GM21360 (cell line): ENCODE results near the gene HOXB8.

Experiments
- ATAC-seq: cut with Tn5 transposase; IDR thresholded peaks from one replicate; pipeline ENCODE4 v1.9.1; 2021; ENCODE audit warnings: mild to moderate bottlenecking, moderate library complexity; ENCODE audit not compliant: unreplicated experiment

The HOXB8 gene

DNA sequence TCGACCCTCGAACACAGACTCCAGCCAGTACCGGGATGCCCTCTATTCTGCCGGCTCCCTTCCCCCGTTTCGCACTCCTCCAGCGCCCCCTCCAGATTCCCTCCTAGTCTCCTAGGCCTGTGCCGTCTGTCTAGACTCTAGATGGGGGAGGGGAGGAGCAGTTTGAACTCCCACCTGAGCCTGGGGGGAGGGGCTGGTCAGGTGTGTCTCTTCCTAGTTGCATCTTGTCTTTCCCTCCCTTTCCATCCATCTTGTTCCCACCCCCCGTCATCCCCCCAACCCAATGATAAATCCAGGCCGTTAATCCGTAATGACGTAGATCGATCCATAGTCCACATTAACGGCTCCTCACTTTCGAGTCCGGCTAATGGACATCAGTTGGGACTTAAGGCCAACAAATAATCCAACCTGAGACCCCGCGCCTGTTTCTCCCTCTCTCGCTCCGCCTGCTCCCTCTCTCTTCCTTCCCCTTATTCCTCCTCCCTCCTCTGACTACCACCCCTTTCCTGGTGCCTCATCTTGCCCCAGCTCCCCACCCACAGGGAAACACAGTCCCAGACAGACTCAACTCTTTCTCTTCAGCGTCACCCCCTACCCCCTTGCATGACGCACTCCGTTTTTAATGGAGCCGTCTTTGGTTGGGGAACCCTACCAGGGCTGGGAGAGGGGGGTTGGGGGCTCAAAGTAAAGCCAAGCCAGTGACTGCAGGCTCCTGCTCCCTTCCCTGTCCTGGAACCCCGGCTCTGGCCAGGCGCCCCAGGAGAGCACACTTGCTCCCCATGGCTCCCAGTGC, 18.2 kb downstream of the HOXB8 start:
- ATAC-seq: no peak

DNA sequence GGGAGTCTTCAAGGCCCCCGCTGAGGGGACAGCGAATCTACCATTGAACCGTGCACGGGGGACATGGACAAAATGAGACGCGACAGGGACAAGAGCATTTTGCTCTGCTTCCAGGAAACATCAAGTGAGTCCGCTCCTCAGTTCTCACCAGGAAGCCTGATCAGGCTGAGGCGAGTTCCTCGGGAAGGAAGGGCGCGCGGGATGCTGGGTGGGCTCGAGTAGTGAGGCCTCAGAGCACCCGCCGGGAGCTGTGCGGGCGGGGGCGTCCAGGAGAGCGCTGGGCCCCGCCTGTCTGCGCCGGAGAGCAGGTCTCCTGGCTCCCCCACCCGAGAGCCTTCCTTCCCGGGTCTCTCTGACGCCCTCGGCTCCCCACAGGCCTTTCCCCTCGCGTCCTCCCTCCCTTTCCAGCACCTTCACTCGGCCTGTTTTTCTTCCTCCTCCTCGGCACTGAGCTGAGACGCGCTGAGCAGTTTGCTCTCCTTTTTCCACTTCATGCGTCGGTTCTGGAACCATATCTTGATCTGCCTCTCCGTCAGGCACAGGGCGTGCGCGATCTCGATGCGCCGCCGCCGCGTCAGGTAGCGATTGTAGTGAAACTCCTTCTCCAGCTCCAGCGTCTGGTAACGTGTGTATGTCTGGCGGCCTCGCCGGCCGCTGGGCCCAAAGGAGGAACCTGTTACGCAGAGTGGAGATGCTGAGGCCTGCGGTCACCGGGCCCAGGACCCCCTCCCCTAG, 18.9 kb downstream of the HOXB8 start:
- ATAC-seq: no peak

DNA sequence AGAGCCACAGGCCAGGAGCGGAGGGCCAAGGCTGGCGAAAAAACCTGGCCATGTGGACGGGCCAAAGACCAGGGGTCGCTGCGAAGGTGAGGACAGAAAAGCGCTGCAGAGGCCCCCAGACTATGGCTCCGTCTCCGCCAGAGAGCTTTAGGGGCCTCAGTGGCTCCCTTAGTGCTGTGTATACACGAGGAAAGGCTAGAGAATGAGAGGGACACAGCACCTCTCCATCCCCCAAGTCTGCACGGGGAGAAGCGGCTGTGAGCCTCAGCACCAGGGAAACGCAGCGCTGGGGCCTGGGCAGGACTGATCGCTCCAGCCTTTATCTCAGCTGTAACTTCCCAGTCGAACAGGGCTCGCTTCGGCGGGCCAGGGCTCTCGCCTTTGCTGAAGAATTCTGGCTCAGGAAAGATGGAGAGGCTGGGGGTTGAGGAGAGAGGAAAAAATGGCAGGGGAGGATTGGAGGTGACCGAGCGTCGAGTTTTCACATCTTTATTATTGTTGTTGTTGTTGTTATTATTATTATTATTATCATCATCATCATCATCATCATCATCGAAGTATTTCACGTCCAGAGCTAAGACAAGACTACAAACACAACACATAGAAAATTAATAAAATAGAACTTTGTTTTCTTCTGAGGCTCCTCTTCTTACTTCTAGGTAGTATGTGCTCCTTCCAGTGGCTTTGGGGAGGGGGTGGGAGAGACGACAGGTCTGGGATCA, 19.7 kb downstream of the HOXB8 start:
- ATAC-seq: no peak

GRCh38 chr17:48594538-48595277, 20.4 kb downstream of the HOXB8 start:
- ATAC-seq: no peak

DNA sequence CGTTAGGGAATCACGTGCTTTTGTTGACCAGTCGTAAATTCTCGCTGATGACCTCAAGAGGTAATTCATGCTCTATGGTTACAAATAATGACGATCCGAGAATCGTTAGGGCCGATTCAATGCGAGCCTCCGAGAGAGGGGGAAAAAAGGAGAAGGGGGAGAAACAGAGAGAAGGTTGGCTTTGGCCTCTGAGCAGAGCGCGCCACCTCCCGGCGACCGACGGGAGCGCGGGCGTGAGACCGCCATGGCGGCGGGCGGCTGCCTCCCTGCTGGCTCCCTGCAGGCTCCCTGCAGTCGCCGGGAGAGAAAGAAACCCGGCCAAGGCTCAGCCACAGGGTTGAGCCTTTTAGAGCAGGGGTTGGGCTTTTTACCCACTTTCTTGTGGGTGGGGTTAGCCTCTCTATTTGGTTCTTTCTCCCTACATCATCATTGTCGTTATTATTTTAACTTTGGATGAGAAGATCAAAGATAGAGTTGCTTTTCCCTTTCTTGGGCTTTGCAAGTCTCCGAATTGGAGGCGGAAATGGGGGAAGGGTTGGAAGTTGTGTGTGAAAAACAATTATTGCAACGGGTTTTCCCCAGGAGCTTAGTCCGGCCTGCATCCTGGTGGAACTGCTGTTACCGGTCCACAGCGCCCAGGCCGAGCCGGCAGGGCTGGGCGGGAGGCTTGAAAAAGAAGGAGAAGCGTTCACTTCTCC, 21.1 kb downstream of the HOXB8 start:
- no peak for ATAC-seq

DNA sequence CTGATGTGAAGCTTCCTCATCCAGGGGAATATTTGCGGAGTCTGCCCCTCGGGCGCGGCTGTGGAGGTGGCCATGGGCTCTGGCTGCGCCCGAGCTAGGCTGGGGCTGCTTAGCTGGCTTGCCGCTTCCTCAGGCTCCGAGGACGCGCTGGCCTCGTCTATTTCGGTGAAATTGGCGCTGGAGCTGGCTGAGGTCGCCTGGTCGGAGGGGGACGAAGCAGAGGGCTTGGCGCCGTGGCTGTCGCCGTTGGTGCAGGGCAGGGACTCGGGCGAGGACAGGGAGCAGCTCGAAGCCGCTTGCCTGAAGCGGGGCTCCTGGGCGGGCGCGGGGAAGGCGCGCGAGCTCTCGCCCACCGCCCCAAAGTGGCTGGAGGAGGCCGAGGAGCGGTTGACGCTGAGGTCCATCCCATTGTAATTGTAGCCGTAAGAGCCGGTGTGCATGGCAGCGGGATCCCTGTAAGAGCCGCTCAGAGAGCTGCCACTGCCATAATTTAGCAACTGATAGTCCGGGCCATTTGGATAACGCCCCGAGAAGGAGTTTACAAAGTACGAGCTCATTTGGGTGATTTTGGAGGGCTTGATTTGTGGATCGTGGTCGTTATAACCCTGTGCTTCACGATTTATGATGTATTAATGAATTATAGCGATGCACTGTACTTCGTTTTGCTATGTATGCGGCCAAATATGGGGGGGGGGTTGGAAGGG, 21.8 kb downstream of the HOXB8 start, which contains the start of gene HOXB5:
TSS of gene HOXB5 (minus strand) at position 654 of the 704 bp plus-strand sequence. CDS start at position 557, 97 bp downstream.
- no peak for ATAC-seq

GRCh38 chr17:48592577-48592976, 22.5 kb downstream of the HOXB8 start:
- no peak for ATAC-seq

- ATAC-seq: no peak
Measured at GRCh38 chr17:48592057-48592514, 23.0 kb downstream of the HOXB8 start.

- ATAC-seq: no peak
Measured at GRCh38 chr17:48591255-48592056, 23.6 kb downstream of the HOXB8 start.

DNA sequence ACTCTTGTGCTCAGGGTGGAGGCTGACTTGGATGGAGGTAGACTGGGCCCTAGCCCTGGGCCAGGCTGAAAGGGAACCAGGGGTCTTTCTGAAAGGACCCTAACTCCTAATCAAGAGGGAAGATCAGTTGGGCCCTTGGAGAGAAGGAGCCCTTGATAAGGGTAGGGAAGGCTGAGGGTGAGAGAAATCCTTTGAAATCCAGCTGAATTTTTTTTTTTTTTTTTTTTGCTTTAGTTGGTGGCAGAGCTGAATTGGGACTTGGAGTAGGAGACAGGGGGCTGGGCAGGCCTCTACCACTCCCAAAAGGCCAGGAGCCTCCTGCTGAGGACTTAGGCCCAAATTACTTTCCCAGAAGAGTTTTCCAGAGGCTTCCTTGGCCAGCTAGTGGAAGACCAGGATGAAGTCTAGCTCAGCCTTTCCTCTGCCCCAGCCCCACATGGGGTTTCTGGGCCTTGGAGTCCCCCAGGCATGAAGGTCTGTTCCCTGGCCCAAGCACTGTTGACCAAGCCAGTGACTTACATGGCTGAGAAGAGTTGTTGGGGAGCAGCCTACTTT, 24.4 kb downstream of the HOXB8 start:
- no peak for ATAC-seq

DNA sequence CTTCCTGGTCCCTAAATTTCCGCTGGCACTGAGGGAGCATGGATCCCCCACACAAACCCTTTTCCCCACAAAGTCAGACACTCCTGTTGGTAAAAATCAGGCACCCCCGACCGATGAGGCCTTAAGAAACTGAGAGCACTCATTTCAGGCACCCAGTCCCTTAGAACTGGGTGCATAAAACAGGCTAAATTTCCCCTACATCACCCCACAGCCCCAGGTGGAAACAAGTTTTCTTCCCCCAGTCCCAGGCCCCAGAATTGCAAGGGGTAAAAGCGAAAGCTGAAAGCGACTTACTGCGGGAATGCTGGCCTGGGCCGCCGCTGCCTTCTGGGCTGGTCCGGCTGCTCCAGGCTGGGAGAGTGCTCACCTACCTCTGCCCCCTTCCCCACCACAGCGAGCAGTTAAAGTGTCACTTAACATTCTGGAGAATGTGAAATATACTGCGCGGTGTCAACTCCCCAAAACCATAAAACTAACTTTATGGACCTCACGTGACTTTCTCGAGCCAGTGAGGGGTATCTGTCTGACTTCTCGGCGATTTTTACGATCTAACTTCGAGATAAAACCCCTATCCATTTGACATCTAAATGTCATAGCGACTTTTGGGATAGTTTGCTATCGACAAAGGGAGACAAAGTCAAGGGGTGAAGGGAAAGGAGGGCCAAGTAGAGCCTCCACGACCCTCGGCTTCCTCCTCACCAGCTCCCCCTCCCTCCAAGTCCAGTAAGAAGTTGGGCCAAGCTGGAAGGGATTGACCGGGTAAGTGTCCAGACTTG, 25.1 kb downstream of the HOXB8 start, which contains the start of gene HOXB3:
TSS of gene HOXB3 (minus strand) at position 411 of the 776 bp plus-strand sequence. CDS start 37,767 bp downstream, outside the sequence.
- no peak for ATAC-seq

DNA sequence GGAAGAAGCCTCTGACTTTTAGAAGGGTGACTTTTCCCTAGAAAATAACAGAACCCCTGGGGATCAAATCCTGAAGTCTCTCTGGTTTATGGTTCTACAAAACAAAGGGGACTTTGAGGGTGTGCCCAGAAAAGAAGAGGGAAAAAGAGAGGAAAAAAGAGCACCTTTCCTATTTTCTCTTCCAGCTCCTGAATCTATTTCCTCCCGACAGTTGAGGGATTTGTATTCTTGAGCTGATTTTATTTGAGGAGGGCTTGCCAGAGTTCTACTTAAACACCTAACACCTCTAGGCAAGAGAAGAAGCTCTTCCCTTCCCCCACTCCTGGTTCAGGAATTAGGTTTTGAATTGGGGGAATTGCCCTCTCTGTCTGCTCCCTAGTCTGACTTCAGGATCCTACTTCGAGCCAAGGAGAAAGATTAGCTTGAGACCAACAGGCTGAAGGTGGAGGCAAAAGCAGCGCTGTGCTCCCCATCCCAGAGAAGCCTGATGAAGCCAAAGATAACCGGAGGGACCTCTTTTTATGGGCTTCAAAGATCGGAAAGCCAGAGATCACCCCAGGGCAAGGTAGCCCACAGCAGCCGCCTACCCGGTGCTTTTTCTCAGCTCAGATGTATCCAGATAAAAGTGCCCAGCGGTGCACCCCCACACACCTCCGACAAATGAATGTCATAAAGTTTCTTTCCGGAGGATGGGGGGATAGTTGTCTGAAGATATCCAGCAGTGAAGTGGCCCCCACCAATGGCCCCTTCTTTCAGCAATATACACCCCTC, 25.8 kb downstream of the HOXB8 start:
- ATAC-seq: no peak

DNA sequence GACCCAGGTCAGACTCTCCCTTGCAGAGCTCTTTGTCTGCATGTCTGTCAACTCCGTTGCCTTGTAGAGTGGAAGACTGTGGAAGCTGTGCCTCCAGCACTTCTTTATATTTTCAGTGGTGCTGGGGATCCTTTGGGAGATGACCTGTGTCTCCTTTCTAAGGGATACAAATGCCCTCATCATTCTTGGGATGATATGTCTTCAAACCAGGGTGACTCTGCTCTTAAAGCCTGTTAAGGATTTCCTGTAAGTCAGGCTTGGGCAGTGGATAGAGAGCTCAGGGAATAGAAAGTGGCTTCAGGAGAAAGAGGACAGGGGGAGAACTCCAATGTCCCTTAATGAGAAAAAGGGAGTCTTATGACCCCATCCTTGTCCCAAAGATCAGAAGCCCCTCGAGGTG, 26.6 kb downstream of the HOXB8 start:
- no peak for ATAC-seq

DNA sequence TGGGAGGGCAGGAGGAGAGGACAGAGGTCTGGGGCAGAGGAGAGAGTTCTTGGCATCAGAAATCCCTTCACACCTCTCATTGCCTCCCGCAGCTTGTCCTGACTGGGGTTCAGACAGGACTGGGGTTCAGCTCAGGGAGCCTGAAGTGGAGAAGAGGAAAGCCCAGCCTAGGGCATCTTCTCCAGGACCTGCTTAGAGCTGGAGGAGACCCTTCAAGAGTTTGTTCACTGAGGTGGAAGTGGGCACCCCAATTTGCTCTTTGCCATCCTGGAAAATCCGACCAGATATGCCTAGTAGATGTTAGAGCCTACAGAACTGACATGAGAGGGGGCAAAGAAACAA, 27.0 kb downstream of the HOXB8 start:
- no peak for ATAC-seq

DNA sequence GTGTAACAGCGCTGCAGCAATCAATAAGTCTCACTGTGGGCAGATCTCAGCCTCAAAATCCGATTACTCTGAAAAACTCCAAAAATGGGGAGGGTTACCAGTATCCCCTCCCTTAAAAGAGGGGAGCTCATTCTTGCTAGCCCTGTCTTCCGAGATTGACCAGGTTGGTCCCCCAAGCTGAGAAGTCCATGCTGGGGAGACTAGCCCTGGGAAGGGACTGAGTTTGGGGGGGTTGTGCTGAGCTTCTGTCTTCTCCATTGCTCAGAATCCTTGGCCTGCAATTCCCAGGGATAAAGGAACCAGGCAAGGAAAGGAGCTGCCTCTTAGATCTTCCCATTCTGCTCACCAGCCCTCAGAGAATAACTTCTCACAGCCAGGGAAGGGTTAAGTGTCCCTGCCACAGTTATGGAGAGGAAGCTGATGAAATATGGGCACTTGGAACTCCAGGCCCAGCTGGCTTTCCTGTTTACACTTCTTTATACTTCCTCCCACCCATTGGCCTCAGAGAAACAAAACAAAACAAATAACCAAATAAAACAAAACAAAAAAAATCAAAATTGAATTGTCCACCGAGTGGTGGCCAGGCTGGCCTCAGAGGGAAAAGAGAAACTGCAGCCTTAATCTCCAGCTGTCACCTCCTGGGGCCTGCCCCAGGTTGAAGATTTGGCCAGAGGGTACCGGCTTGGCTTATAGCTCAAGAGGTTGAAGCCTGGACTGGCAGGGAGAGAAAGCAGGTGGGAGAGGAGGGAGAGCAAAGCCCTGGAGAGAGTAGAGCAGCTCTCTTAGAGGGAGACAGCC, 27.6 kb downstream of the HOXB8 start:
- no peak for ATAC-seq
